GM18861 (cell line): Measurements from ENCODE around the gene TFIP11.
"Not testable (repeated sequence)": the region's sequence is repeated elsewhere in the genome, so short reads cannot be mapped to it uniquely, and the experiment has no call there.

Experiments used
- ATAC-seq: cut with Tn5 transposase; IDR thresholded peaks from one replicate; pipeline ENCODE4 v1.9.1; 2021; ENCODE audit not compliant: unreplicated experiment

Gene TFIP11

GRCh38 chr22:26541167-26541819 is 29.0 kb upstream of the TFIP11 start:
- ATAC-seq, result no peak

GRCh38 chr22:26540119-26540518 is 27.8 kb upstream of the TFIP11 start:
- no peak for ATAC-seq

GRCh38 chr22:26536762-26537134 is 24.5 kb upstream of the TFIP11 start:
- ATAC-seq, result no peak

GRCh38 chr22:26536056-26536761 is 23.9 kb upstream of the TFIP11 start:
- ATAC-seq, result no peak

GRCh38 chr22:26535603-26535908 is 23.3 kb upstream of the TFIP11 start:
- ATAC-seq, result no peak

- no peak for ATAC-seq
Observed at GRCh38 chr22:26534874-26535602, 22.8 kb upstream of the TFIP11 start.

GRCh38 chr22:26534171-26534855 is 22.0 kb upstream of the TFIP11 start:
- ATAC-seq, result no peak

GRCh38 chr22:26529345-26529744 is 17.1 kb upstream of the TFIP11 start:
- no peak for ATAC-seq

GRCh38 chr22:26528518-26528917 is 16.2 kb upstream of the TFIP11 start:
- not testable (repeated sequence) for ATAC-seq

GRCh38 chr22:26527574-26528465 is 15.5 kb upstream of the TFIP11 start:
- ATAC-seq, result no peak

- no peak for ATAC-seq
Observed at GRCh38 chr22:26527167-26527566, 14.9 kb upstream of the TFIP11 start.

GRCh38 chr22:26525946-26526564 is 13.8 kb upstream of the TFIP11 start:
- no peak for ATAC-seq

- ATAC-seq, result no peak
Observed at GRCh38 chr22:26524870-26525269, 12.6 kb upstream of the TFIP11 start.

GRCh38 chr22:26522592-26522991 is 10.3 kb upstream of the TFIP11 start:
- no peak for ATAC-seq

GRCh38 chr22:26522012-26522411 is 9.7 kb upstream of the TFIP11 start:
- ATAC-seq, result no peak

GRCh38 chr22:26517429-26517828 is 5.2 kb upstream of the TFIP11 start:
- no peak for ATAC-seq

GRCh38 chr22:26516503-26516902 is 4.2 kb upstream of the TFIP11 start:
- no peak for ATAC-seq

- ATAC-seq, result no peak
Observed at GRCh38 chr22:26515931-26516330, 3.7 kb upstream of the TFIP11 start.

- no peak for ATAC-seq
Observed at GRCh38 chr22:26514419-26515161, 2.3 kb upstream of the TFIP11 start.

- ATAC-seq, result no peak
Observed at GRCh38 chr22:26513838-26514237, 1.6 kb upstream of the TFIP11 start.
